OCI-LY7 (cell line): ENCODE data around the gene MRTFB.

Experiments used
- EZH2phosphoT487 ChIP-seq: fragments of 200-600 bp; sonication (generic); IDR thresholded peaks from 2 replicates; pipeline ENCODE4 v1.6.1; 2018; ENCODE audit warnings: low read depth, borderline replicate concordance, mild to moderate bottlenecking, mixed run types, antibody characterized with exemption, low read length, moderate library complexity, mixed read lengths
- TF ChIP-seq, protein P1 (sequence below): fragments of 200-600 bp; sonication (generic); conservative IDR thresholded peaks from 2 replicates; pipeline ENCODE4 v1.5.1; 2014; ENCODE audit warnings: mild to moderate bottlenecking, antibody characterized with exemption, low read length, moderate library complexity, mixed read lengths

DNA sequence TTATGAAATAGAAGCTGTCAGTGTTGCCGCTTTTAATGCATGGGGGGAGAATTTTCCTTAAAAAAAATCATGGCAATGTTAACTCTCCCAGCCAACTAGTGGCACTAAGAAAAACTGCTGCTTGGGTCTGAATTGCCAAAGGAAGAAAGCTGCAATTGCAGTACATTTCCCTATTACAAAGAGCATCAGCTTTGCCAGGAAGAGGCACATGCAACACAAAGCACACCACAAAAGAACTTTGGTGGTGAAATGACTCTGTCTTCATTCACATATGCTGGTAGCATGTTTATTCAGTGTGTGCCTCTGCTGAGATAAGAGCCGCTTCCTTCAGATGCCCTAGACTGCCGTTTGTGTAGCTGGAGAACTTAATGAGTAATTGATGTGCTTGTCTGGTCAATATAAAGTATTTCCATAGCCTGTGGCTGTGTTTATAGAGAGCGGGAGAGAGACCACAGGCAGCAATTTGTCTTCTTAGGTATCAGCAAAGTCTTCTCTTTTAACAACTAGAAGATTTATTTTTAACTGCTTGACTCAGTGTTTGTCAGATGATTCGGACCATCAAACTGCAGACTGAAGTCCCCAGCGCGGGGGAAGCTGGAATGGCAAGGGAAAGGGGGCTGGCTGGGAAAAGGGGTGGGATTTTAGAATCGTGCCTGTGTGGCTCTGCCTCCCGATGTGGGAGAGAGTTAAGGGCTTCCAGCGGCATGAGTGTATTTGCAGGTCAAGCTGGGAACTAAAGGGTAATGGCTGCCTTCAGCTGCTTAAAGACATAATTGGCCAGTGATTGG lies 115.1 kb downstream of the MRTFB start:
- TF ChIP-seq, protein P1, sequence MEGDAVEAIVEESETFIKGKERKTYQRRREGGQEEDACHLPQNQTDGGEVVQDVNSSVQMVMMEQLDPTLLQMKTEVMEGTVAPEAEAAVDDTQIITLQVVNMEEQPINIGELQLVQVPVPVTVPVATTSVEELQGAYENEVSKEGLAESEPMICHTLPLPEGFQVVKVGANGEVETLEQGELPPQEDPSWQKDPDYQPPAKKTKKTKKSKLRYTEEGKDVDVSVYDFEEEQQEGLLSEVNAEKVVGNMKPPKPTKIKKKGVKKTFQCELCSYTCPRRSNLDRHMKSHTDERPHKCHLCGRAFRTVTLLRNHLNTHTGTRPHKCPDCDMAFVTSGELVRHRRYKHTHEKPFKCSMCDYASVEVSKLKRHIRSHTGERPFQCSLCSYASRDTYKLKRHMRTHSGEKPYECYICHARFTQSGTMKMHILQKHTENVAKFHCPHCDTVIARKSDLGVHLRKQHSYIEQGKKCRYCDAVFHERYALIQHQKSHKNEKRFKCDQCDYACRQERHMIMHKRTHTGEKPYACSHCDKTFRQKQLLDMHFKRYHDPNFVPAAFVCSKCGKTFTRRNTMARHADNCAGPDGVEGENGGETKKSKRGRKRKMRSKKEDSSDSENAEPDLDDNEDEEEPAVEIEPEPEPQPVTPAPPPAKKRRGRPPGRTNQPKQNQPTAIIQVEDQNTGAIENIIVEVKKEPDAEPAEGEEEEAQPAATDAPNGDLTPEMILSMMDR: peak; percentile 68
- TF ChIP-seq EZH2phosphoT487: no peak
